Activated naive CD8-positive, alpha-beta T cell (primary cell): ENCODE measurements around the gene OR51B2.
"Not testable (repeated sequence)": the region's sequence is repeated elsewhere in the genome, so short reads cannot be mapped to it uniquely, and the experiment has no call there.

Experiments used
- H3K27ac Mint-ChIP-seq: one replicate; pipeline ENCODE4 v1.8.0; 2021; ENCODE audit warnings: mixed read lengths
- H3K27me3 Mint-ChIP-seq: one replicate; pipeline ENCODE4 v1.8.0; 2021; ENCODE audit warnings: mixed read lengths
- H3K36me3 Mint-ChIP-seq: one replicate; pipeline ENCODE4 v1.8.0; 2021; ENCODE audit warnings: mixed read lengths
- H3K4me1 Mint-ChIP-seq: one replicate; pipeline ENCODE4 v1.8.0; 2021; ENCODE audit warnings: low read depth, mixed read lengths
- H3K4me3 Mint-ChIP-seq: one replicate; pipeline ENCODE4 v1.8.0; 2021; ENCODE audit warnings: mild to moderate bottlenecking, mixed read lengths
- H3K9me3 Mint-ChIP-seq: one replicate; pipeline ENCODE4 v1.8.0; 2021; ENCODE audit warnings: low read depth, mixed read lengths

The OR51B2 gene

GRCh38 chr11:5324197-5324596 lies at the start of gene OR51B2:
Gene OR51B2, minus strand, starts transcription at chr11:5324297. Its CDS starts 0 bp downstream, at chr11:5324297.
- H3K4me3 Mint-ChIP-seq, result no peak within 1 kb of the TSS
- H3K27ac Mint-ChIP-seq, result no peak within 1 kb of the TSS
- H3K27me3 Mint-ChIP-seq, result no peaks in the 10 kb centered on the region
- no peaks in the 10 kb centered on the region for H3K4me1 Mint-ChIP-seq
- no peaks in the 10 kb centered on the region for H3K36me3 Mint-ChIP-seq
- H3K9me3 Mint-ChIP-seq, result no peaks in the 10 kb centered on the region

- Mint-ChIP-seq H3K27ac (no peak overlapping the region), H3K4me3 (no peak overlapping the region), H3K4me1 (no peaks in the 10 kb centered on the region), H3K27me3 (peaks cover 15% of the 10 kb centered on the region), H3K9me3 (no peaks in the 10 kb centered on the region), H3K36me3 (no peaks in the 10 kb centered on the region)
Measured at GRCh38 chr11:5369789-5370188, 45.7 kb upstream of the OR51B2 start.

- no peak overlapping the region for H3K27ac Mint-ChIP-seq
- peaks cover 15% of the 10 kb centered on the region for H3K27me3 Mint-ChIP-seq
- H3K4me3 Mint-ChIP-seq, result no peak overlapping the region
- H3K36me3 Mint-ChIP-seq, result no peaks in the 10 kb centered on the region
- no peaks in the 10 kb centered on the region for H3K4me1 Mint-ChIP-seq
- no peaks in the 10 kb centered on the region for H3K9me3 Mint-ChIP-seq
Measured at GRCh38 chr11:5368502-5369043, 44.5 kb upstream of the OR51B2 start.

- Mint-ChIP-seq H3K27me3 (peaks cover 10% of the 10 kb centered on the region), H3K9me3 (no peaks in the 10 kb centered on the region), H3K4me3 (no peak overlapping the region), H3K4me1 (no peaks in the 10 kb centered on the region), H3K36me3 (no peaks in the 10 kb centered on the region), H3K27ac (no peak overlapping the region)
Measured at GRCh38 chr11:5367448-5368074, 43.5 kb upstream of the OR51B2 start.

- H3K4me3 Mint-ChIP-seq, result no peak overlapping the region
- H3K27me3 Mint-ChIP-seq, result peaks cover 9% of the 10 kb centered on the region
- H3K36me3 Mint-ChIP-seq, result no peaks in the 10 kb centered on the region
- no peaks in the 10 kb centered on the region for H3K9me3 Mint-ChIP-seq
- H3K4me1 Mint-ChIP-seq, result no peaks in the 10 kb centered on the region
- no peak overlapping the region for H3K27ac Mint-ChIP-seq
Measured at GRCh38 chr11:5366856-5367255, 42.8 kb upstream of the OR51B2 start.

GRCh38 chr11:5366365-5366764 lies 42.3 kb upstream of the OR51B2 start:
- not testable (repeated sequence) for H3K27ac Mint-ChIP-seq

GRCh38 chr11:5364214-5364613 lies 40.1 kb upstream of the OR51B2 start:
- no peaks in the 10 kb centered on the region for H3K36me3 Mint-ChIP-seq
- peaks cover 8% of the 10 kb centered on the region for H3K27me3 Mint-ChIP-seq
- no peaks in the 10 kb centered on the region for H3K9me3 Mint-ChIP-seq
- H3K4me1 Mint-ChIP-seq, result no peaks in the 10 kb centered on the region
- no peak overlapping the region for H3K4me3 Mint-ChIP-seq
- H3K27ac Mint-ChIP-seq, result no peak overlapping the region

More at GRCh38 chr11:5366365-5366764, 42.3 kb upstream of the OR51B2 start:
- not testable (repeated sequence) for H3K4me3 Mint-ChIP-seq, H3K4me1 Mint-ChIP-seq, H3K36me3 Mint-ChIP-seq, H3K27me3 Mint-ChIP-seq, H3K9me3 Mint-ChIP-seq

GRCh38 chr11:5363679-5364078 lies 39.6 kb upstream of the OR51B2 start:
- Mint-ChIP-seq H3K36me3 (no peaks in the 10 kb centered on the region), H3K4me1 (no peaks in the 10 kb centered on the region), H3K27ac (no peak overlapping the region), H3K4me3 (no peak overlapping the region), H3K27me3 (peaks cover 8% of the 10 kb centered on the region), H3K9me3 (no peaks in the 10 kb centered on the region)

GRCh38 chr11:5362017-5362625 lies 38.0 kb upstream of the OR51B2 start:
- no peaks in the 10 kb centered on the region for H3K9me3 Mint-ChIP-seq
- H3K27ac Mint-ChIP-seq, result no peak overlapping the region
- no peak overlapping the region for H3K4me3 Mint-ChIP-seq
- no peaks in the 10 kb centered on the region for H3K36me3 Mint-ChIP-seq
- peaks cover 8% of the 10 kb centered on the region for H3K27me3 Mint-ChIP-seq
- no peaks in the 10 kb centered on the region for H3K4me1 Mint-ChIP-seq

GRCh38 chr11:5356031-5356430 lies 31.9 kb upstream of the OR51B2 start:
- not testable (repeated sequence) for H3K27ac Mint-ChIP-seq, H3K36me3 Mint-ChIP-seq

GRCh38 chr11:5351208-5351607 lies 27.1 kb upstream of the OR51B2 start, which contains the start of gene OR51B6:
Gene OR51B6, plus strand, starts transcription at chr11:5351508. Its CDS starts 0 bp downstream, at chr11:5351508.
- peaks cover 3% of the 10 kb centered on the region for H3K27me3 Mint-ChIP-seq
- H3K36me3 Mint-ChIP-seq, result no peaks in the 10 kb centered on the region
- H3K4me1 Mint-ChIP-seq, result no peaks in the 10 kb centered on the region
- H3K27ac Mint-ChIP-seq, result no peak within 1 kb of the TSS
- H3K9me3 Mint-ChIP-seq, result peaks cover under 1% of the 10 kb centered on the region
- no peak within 1 kb of the TSS for H3K4me3 Mint-ChIP-seq

More at GRCh38 chr11:5356031-5356430, 31.9 kb upstream of the OR51B2 start:
- H3K9me3 Mint-ChIP-seq, H3K4me1 Mint-ChIP-seq, H3K27me3 Mint-ChIP-seq, H3K4me3 Mint-ChIP-seq: not testable (repeated sequence)

GRCh38 chr11:5349550-5349949 lies 25.5 kb upstream of the OR51B2 start:
- Mint-ChIP-seq H3K36me3 (no peaks in the 10 kb centered on the region), H3K9me3 (no peaks in the 10 kb centered on the region), H3K27me3 (peaks cover 3% of the 10 kb centered on the region), H3K27ac (no peak overlapping the region), H3K4me1 (no peaks in the 10 kb centered on the region), H3K4me3 (no peak overlapping the region)

GRCh38 chr11:5348551-5349194 lies 24.6 kb upstream of the OR51B2 start:
- peaks cover 3% of the 10 kb centered on the region for H3K27me3 Mint-ChIP-seq
- no peak overlapping the region for H3K27ac Mint-ChIP-seq
- H3K36me3 Mint-ChIP-seq, result no peaks in the 10 kb centered on the region
- no peak overlapping the region for H3K4me3 Mint-ChIP-seq
- no peaks in the 10 kb centered on the region for H3K4me1 Mint-ChIP-seq
- H3K9me3 Mint-ChIP-seq, result no peaks in the 10 kb centered on the region

GRCh38 chr11:5345831-5346230 lies 21.7 kb upstream of the OR51B2 start:
- H3K27me3 Mint-ChIP-seq, result peaks cover 2% of the 10 kb centered on the region
- no peak overlapping the region for H3K27ac Mint-ChIP-seq
- H3K4me1 Mint-ChIP-seq, result no peaks in the 10 kb centered on the region
- no peaks in the 10 kb centered on the region for H3K9me3 Mint-ChIP-seq
- no peak overlapping the region for H3K4me3 Mint-ChIP-seq
- H3K36me3 Mint-ChIP-seq, result no peaks in the 10 kb centered on the region
